A673 (cell line): ENCODE data around the gene NAAA. TPM values are rescaled to one million over a fixed set of nuclear protein-coding genes. Genes with fewer than 3 reads are reported as not detected.
"Not testable (repeated sequence)": the region's sequence is repeated elsewhere in the genome, so short reads cannot be mapped to it uniquely, and the experiment has no call there.

Experiments used
- BruUV-seq: library from RNA; stranded (reverse); fragments of 400-500 nt; replicated peaks from 2 replicates; lab custom pipeline; 2021; lab: Mats Ljungman, UMichigan
- CTCF ChIA-PET: fragments of 300-600 bp; sonication (Branson Sonifier 250); formaldehyde crosslinking; loops from one replicate; lab custom pipeline; 2022; ENCODE audit warnings: antibody characterized with exemption; lab: Charles Lee
- POLR2A ChIA-PET: fragments of 300-600 bp; sonication (Branson Sonifier 250); formaldehyde crosslinking; loops from one replicate; lab custom pipeline; 2022; ENCODE audit warnings: antibody characterized with exemption; ENCODE audit not compliant: low non-redundant PET; lab: Charles Lee
- DNase-seq: peaks from one replicate; pipeline ENCODE4 v3.0.0-alpha.2; 2015; ENCODE audit warnings: low spot score
- H3K27ac ChIP-seq: fragments of 200-600 bp; sonication (generic); 2 replicates; pipeline ENCODE4 v1.5.1; 2016; ENCODE audit warnings: mixed run types, low read depth, mild to moderate bottlenecking, mixed read lengths, antibody characterized with exemption, low read length; ENCODE audit not compliant: poor library complexity, severe bottlenecking
- H3K27me3 ChIP-seq: fragments of 200-600 bp; sonication (generic); replicated peaks from 2 replicates; pipeline ENCODE4 v1.6.1; 2017; ENCODE audit warnings: mixed run types, low read depth, mild to moderate bottlenecking, mixed read lengths, antibody characterized with exemption, low read length; ENCODE audit not compliant: insufficient read depth, poor library complexity
- H3K36me3 ChIP-seq: fragments of 200-600 bp; sonication (generic); 2 replicates; pipeline ENCODE4 v1.6.1; 2016; ENCODE audit warnings: mixed run types, mild to moderate bottlenecking, mixed read lengths, antibody characterized with exemption, low read length; ENCODE audit not compliant: insufficient read depth, poor library complexity, severe bottlenecking
- H3K4me1 ChIP-seq: fragments of 200-600 bp; sonication (generic); 2 replicates; pipeline ENCODE4 v1.6.1; 2017; ENCODE audit warnings: mixed run types, mild to moderate bottlenecking, mixed read lengths, antibody characterized with exemption, low read length; ENCODE audit not compliant: insufficient read depth, poor library complexity, severe bottlenecking
- H3K4me3 ChIP-seq: fragments of 200-600 bp; sonication (generic); 2 replicates; pipeline ENCODE4 v1.5.1; 2016; ENCODE audit warnings: low read depth, mixed run types, mild to moderate bottlenecking, mixed read lengths, low read length; ENCODE audit not compliant: poor library complexity, severe bottlenecking
- H3K9me3 ChIP-seq: fragments of 200-600 bp; sonication (generic); 2 replicates; pipeline ENCODE4 v1.6.1; 2016; ENCODE audit warnings: mixed run types, low read depth, mild to moderate bottlenecking, mixed read lengths, antibody characterized with exemption, low read length; ENCODE audit not compliant: poor library complexity, severe bottlenecking
- CTCF ChIP-seq: fragments of 300-800, 200-600 bp; sonication (generic); conservative IDR thresholded peaks from 2 replicates; pipeline ENCODE4 v1.5.1; 2017; ENCODE audit warnings: low read depth, mild to moderate bottlenecking, antibody characterized with exemption, low read length, moderate library complexity, mixed read lengths
- EZH2 ChIP-seq: fragments of 200-600 bp; sonication (generic); IDR thresholded peaks from 2 replicates; pipeline ENCODE4 v1.6.1; 2017; ENCODE audit warnings: borderline replicate concordance, low read depth, mild to moderate bottlenecking, mixed read lengths, antibody characterized with exemption, low read length; ENCODE audit not compliant: poor library complexity, severe bottlenecking
- intact Hi-C: fragments of 100-400 bp; cut with micrococcal nuclease; formaldehyde crosslinking; loops from one replicate; pipeline ENCODE4 v1.10.0; 2022; ENCODE audit not compliant: unreplicated experiment
- total RNA-seq: library from RNA; stranded (reverse); gene quantifications from 2 replicates; pipeline ENCODE4 v1.2.3, GENCODE V29; 2021

Gene NAAA
- total RNA-seq, 1 experiment from 2014 or later = 4.7 TPM

- Histone ChIP-seq H3K9me3 (no peaks in the 10 kb centered on the region), H3K4me3 (no peak overlapping the region), H3K36me3 (no peaks in the 10 kb centered on the region), H3K27me3 (no peaks in the 10 kb centered on the region), H3K4me1 (no peaks in the 10 kb centered on the region), H3K27ac (no peak overlapping the region)
- TF ChIP-seq EZH2 (no peak), CTCF (no peak)
- POLR2A ChIA-PET = no interaction called here
- intact Hi-C loops = no loop called here
- no peak for DNase-seq
- BruUV-seq = no TSS peak
- CTCF ChIA-PET = interaction anchor here (0.6 kb wide), 1 partner anchor 17 kb away, joined by 3 read pairs; no protein-coding TSS in a partner anchor
These were observed 27.8 kb downstream of the NAAA start for GRCh38 chr4:75912968-75913367.

DNA sequence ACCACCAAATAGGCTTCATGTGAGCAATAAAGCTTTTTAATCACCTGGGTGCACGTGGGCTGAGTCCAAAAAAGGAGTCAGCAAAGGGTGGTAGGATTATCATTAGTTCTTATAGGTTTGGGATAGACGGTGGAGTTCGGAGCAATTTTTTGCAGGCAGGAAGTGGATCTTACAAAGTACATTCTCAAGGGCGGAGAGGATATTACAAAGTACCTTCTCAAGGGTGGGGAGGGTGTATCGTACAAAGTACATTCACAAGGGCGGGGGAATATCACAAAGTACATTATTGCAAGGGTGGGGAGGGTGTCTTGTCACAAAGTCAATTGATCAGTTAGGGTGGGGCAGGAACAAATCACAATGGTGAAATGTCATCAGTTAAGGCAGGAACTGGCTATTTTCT, 30.0 kb downstream of the NAAA start:
- H3K27me3 ChIP-seq, BruUV-seq, POLR2A ChIA-PET: not testable (repeated sequence)

GRCh38 chr4:75909405-75909804, 31.4 kb downstream of the NAAA start:
- H3K9me3 ChIP-seq = no peaks in the 10 kb centered on the region
- intact Hi-C loops = no loop called here
- no peak overlapping the region for H3K4me3 ChIP-seq
- ChIA-PET CTCF (no interaction called here), POLR2A (no interaction called here)
- no peaks in the 10 kb centered on the region for H3K27me3 ChIP-seq
- TF ChIP-seq CTCF = no peak
- no peak for TF ChIP-seq EZH2
- DNase-seq = no peak
- H3K36me3 ChIP-seq = no peaks in the 10 kb centered on the region
- BruUV-seq = no TSS peak
- no peaks in the 10 kb centered on the region for H3K4me1 ChIP-seq
- H3K27ac ChIP-seq = no peak overlapping the region

More for the DNA sequence above, 30.0 kb downstream of the NAAA start:
- H3K9me3 ChIP-seq, H3K36me3 ChIP-seq, H3K27ac ChIP-seq, CTCF ChIA-PET, H3K4me1 ChIP-seq, DNase-seq, intact Hi-C loops, H3K4me3 ChIP-seq: not testable (repeated sequence)

- TF ChIP-seq CTCF (no peak), EZH2 (no peak)
- no TSS peak for BruUV-seq
These were observed 32.3 kb downstream of the NAAA start for GRCh38 chr4:75908555-75908954.

More at GRCh38 chr4:75908555-75908954, 32.3 kb downstream of the NAAA start:
- no peaks in the 10 kb centered on the region for H3K4me1 ChIP-seq
- no peaks in the 10 kb centered on the region for H3K27me3 ChIP-seq
- intact Hi-C loops = no loop called here
- DNase-seq = no peak
- H3K9me3 ChIP-seq = no peaks in the 10 kb centered on the region
- no peaks in the 10 kb centered on the region for H3K36me3 ChIP-seq
- ChIA-PET CTCF (no interaction called here), POLR2A (interaction anchor here (0.6 kb wide), 1 partner anchor 394 kb away, joined by 3 read pairs; no protein-coding TSS in a partner anchor)
- no peak overlapping the region for H3K4me3 ChIP-seq
- H3K27ac ChIP-seq = no peak overlapping the region
